SHP77 treated with DMSO at 0.1 percent for 48 hours (cell line): ENCODE data around the gene CS.
"Not testable (repeated sequence)": the region's sequence is repeated elsewhere in the genome, so short reads cannot be mapped to it uniquely, and the experiment has no call there.

Source experiments
- DNase-seq: peaks from one replicate; lab custom pipeline; 2025; lab: John Stamatoyannopoulos, UW

Gene CS

DNA sequence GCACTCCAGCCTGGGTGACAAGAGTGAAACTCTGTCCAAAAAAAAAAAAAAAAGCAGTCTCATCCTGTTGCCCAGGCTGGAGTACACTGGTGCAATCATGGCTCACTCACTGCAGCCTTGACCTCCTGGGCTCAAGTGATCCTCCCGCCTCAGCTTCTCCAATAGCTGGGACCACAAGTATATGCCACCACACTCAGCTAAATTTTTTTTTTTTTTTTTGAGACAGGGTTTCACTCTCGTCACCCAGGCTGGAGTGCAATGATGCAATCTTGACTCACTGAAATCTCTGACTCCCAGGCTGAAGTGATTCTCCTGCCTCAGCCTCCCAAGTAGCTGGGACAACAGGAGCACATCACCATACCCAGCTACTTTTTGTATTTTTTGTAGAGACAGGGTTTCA lies 20.9 kb upstream of the CS start:
- DNase-seq: no peak

DNA sequence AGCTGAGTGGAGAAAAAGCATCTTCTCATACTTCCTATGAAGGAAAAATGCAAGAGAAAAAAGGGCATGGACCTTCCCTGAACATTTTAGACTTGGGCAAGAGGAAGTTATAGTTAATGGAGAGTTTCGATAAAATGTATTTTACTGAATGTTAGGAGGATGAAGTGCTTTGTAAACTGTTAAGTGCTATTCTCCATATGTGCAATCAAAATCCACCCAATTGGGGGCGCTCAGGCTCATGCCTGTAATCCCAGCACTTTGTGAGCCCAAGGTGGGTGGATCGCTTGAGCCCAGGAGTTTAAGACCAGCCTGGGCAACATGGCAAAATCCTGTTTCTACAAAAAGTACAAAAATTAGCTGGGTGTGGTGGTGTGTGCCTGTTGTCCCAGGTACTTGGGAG lies 17.5 kb upstream of the CS start:
- no peak for DNase-seq

DNA sequence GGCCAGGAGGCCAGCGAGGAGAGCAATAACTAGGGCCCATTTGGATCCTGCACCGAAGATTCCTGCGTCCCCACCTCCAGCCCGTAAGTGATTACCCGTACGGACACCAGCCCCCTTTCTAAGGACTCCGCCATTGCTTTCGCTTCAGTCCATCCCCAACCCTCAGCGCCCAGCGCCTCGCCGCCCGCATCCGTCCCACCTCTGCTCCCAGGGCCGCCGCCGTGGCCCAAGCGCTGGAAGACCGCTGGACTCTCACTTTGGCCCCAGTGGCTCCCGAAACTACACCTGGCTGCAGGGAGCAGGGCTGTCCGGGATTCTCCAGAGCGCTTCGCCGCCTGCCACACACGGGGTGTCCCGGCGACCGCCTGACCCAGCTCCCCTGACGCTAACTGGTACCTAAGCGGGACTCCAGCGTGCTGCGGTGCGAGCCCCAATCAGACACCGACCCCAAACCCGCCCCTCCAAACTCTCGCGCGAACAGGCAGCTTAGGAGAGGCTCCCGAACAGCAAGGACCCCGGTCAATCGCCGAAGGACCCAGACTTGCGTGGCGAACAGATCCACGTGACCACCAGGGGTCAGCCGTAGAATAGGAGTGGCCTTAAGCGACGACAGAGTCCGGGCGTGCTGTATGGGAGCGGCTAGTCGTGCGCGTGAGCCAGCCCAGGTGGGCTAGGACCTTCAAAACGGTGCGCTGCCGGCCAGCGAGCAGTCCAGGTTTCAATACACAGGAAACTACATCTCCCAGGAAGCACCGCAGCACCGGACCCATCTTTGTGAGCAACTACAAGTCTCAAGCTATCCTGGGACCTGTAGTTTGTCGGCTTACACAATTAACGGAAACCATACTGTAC lies 15.7 kb upstream of the CS start, which contains the start of gene CNPY2:
CNPY2 (minus strand) TSS at position 367 of the 852 bp plus-strand sequence. CDS start 771 bp downstream, outside the sequence.
- peak; percentile 98 for DNase-seq

DNA sequence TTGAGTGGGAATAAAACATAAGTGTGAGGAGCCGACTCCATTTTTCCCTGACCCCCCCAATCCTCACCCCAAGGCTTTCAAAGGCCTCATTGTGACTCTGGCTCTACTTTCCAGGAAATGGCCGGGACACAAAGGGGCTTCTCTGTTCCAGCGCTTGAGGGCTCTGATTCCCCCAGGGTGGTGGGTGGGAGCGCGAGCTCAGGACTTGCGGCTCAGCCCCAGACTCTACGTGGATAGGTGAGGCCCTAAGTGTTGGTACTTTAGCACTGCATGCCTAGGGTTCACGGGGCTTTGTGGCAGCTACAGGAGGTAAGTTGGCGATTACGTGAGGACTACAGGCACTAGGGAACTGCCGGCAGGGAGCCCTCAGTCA lies 15.1 kb upstream of the CS start:
- DNase-seq: no peak

DNA sequence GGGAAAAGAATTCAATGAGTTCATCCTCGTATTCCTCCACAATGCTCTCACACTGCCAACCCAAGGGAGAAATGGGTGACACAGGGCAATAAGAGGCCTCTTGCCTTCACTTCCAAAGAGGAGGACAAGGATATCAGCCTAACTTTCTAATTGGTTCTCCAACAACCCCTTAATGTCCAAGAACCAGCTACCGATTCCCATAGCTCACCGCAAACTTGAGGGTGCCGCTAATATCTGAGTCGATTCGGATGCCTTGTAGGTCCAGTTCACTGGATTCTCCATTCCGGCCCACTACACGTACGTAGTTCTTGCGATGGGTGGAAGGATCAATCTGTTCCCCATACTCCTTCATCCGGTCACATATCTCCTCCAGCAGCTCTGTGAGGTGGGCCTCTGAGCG lies 10.9 kb upstream of the CS start:
- DNase-seq: no peak

DNA sequence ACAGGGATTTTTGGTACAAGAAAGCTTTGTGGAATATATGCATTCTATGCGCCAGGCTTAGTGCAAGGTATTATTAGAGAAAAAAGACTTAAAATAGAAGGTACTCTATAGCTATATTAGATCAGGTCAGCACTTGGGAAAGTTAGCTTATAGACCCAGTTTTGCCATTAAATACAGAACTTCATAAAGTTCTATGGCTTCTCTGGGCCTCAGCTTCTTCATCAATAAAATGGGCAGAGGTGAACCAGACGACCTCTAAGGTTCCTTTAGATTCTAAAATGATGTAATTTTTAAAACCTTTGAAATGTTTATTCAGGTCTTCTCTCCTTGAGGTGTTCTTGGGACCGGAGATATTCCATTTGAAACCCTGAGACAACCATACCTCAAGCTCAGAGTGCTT lies 8.6 kb upstream of the CS start:
- DNase-seq: no peak

DNA sequence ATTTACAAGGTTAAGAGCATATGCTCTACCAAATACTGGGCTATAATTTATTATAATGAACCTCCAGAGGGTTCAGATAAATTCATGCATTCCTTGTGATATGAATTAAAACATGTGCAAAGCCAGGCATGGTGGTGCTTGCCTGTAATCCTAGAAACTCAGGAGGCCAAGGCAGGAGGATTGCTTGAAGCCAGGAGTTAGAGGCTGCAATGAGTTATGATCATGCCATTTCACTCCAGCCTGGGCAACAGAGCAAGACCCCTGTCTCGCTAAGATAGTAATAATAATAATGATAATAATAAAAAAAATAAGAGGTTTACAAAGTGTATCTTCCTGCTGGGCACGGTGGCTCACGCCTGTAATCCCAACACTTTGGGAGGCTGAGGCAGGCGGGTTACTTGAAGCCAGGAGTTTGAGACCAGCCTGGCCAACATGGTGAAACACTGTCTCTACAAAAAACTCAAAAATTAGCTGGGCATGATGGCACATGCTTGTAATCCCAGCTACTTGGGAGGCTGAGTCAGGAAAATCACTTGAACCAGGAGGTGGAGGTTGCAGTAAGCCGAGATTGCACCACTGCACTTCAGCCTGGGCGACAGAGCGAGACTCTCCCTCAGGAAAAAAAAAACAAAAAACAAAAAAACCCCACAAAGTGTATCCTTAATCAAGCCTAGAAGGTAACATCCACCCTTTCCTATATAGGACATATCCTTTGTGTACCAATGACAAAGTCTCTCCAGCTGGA lies 7.3 kb upstream of the CS start:
- no peak for DNase-seq

DNA sequence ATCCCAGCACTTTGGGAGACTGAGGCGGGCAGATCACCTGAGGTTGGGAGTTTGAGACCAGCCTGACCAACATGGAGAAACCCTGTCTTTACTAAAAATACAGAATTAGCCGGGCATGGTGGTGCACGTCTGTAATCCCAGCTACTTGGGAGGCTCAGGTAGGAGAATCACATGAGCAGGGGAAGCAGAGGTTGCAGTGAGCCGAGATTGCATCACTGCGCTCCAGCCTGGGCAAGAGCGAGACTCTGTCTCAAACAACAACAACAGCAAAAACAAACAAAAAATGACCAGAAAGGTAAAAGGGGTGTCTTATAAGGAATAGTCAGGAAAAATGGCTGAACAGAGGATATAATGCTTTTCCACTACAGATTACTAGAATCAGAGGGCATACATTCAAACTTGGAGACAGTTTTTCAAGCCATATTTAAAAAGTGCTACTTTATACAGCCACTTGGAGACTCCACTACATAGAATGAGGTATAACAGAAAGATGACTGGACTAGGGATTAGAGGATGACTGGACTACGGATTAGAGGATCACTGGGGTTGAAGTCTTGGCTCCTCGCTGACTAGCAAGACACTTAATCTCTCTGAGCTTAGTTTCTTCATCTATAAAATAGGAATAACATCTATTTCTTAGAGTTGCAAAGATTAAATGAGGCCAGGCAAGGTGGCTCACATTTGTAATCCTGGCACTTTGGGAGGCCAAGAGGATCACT lies 4.9 kb upstream of the CS start:
- DNase-seq: no peak

DNA sequence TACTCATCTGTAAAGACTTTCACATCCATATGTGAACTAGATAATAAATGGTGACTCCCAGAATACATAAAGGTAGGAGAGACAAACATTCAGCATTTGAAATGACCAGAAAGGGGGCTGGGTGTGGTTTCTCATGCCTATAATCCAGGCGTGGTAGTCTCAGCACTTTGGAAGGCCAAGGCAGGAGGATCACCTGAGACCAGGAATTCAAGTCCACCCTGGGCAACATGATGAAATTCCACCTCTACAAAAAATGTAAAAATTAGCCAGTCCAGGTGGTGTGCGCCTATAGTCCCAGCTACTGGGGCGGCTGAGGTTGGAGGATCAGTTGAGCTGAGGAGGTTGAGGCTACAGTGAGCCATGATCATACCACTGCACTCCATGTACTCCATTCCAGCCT lies 4.1 kb upstream of the CS start:
- DNase-seq: no peak

DNA sequence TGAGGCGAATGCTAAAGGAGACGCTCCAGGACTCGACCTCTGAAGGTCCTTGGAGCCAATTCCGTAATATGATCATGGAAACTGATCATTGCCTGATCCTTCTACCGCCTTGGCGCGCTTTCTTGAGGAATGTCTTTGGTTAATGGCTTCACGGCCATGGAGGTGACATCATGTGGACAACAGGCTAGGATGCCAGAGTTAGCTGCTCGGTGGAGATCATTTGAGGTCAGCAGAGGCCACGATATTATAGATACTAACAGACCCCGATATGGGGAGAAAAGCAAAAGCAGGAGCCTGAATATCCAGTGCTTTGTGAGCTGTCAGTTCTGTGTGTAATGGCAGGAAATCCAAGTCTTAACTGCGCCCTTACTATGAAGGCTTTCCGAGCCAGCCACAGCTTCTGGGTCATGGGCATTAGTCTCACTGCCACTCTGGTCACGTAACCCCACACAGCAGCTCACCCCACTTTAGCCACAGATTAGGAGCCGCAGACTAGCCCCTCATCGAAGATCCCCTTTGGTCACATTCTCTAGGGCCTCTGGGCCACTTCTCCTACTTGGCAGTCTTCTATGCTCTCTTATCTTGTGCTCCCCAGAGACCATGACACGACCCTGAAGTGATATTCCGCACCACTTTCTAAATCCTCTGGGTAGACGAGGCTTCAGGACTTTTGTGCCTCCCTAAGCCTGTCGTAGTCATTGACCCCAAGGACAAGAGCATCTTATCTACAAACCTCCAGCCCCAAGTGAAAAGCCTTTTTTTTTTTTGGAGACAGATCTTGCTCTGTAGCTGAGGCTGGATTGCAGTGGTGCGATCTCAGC lies 724 bp upstream of the CS start:
- no peak for DNase-seq

DNA sequence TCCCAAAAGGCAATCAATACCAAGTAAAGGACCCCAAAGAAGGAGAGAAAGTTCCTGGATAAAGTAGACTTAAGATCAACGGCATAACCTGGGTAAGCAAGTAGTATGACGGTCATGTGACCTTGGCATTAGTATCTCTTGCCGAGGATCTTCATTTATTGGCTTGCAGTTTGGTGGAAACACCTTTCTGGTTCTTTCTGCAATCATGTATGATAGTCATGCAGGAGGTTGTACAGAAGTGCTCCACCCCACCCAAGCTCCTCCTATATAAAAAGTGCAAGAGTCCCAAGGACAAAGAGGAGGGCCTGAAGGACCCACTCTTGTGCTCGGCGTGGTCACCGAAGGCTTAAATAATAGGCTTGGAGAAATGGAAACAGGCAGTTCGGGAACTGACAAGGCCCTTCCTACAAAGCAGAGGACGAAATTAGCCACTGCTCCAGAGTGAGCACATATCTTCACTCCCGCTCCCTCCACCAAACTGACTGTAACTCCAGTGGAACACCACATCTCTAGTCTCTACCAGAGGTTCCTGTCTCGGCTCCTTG lies 750 bp downstream of the CS start:
- no peak for DNase-seq

DNA sequence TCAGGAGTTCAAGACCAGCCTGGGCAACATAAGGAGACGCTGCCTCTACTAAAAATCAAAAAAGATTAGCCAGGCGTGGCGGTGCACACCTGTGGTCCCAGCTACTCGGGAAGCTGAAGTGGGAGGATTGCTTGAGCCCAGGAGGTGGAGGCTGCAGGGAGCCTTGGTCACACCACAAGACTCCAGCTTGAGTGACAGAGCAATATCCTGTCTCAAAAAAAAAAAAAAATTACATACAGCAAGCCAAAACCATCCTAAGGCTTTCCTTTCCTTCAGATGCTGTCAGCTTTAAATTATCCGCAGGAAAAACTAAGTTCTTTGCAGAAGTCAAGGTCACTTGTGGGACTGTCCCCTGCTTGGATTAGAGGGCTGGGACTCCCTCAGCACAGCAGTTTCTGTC lies 1.3 kb downstream of the CS start:
- DNase-seq: no peak

DNA sequence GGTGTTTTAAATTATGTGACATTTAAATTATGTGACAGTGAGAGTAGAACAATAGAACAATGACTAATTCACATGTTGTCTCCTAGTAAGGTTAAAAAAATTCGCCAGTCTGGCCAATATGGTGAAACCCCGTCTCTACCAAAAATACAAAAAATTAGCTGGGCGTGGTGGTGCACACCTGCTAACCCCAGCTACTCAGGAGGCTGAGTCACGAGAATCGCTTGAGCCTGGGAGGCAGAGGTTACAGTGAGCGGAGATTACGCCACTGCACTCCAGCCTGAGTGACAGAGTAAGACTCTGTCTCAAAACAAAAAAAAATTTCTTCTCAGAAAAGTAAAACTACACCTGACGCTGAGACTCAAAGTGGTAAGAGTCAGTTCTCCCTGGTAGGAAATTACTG lies 2.7 kb downstream of the CS start:
- DNase-seq: no peak

DNA sequence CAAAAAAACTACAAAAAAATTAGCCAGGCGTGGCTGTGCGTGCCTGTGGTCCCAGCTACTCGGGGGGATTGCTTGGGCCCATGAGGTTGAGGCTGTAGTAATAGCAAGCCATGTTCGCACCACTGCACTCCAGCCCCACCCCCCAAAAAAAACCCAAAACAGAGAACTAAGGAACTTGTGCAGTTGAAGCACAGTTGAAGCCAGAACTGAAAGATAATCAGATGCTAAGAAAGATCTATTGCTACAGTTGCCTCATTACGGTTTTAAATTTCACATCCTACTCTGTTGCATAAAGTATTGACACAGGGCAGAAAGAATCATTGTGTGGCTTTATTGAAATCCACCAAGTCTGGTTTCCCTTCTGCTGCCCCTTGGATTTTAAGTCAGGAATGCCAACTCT lies 3.8 kb downstream of the CS start:
- no peak for DNase-seq

DNA sequence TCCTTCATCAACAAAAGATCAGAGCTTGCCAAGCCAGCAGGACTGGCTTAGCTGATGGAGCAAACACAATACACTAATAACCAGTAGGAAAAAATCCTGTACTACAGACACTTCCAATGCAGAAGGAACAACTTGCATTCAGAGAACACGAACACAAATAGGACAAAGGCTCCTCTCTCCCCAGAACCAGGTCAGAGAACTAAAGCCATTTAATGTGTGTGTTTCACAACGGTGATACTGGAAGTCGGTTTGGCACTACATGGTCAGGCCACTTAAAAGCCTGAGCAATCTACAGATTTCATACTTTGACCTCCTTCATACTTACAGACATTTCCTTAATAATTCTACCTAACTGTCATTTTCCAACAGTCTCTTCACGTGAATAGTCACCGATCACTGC lies 6.3 kb downstream of the CS start:
- DNase-seq: no peak

DNA sequence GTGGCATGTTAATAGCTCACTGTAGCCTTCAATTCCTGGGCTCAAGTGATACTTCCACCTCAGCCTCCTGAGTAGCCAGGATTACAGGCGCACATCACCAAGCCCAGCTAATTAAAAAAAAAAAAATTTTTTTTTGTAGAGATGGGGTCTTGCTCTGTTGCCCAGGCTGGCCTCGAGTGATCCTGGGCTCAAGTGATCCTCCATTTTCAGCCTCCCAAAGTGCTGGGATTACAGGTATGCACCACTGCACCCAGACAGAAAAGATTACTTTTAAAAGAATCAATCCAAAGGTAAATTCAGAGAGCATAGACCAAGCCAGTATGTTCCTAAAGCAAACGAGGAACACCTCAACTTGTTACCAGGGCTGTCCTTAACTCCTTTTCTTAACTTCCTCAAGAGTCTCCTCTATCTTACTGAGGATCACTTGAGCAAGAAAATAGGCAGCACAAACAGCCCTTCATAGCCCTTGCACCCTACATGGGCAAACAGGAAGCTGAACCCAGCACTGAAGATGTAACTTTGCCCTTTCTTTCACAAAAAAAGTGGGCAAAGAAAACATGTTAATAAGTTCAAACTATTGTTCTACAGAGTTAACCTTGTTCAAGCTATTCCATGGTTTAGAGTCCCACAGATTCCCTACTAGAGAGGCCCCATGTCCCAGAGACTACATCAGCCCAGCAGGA lies 11.3 kb downstream of the CS start:
- DNase-seq: no peak

DNA sequence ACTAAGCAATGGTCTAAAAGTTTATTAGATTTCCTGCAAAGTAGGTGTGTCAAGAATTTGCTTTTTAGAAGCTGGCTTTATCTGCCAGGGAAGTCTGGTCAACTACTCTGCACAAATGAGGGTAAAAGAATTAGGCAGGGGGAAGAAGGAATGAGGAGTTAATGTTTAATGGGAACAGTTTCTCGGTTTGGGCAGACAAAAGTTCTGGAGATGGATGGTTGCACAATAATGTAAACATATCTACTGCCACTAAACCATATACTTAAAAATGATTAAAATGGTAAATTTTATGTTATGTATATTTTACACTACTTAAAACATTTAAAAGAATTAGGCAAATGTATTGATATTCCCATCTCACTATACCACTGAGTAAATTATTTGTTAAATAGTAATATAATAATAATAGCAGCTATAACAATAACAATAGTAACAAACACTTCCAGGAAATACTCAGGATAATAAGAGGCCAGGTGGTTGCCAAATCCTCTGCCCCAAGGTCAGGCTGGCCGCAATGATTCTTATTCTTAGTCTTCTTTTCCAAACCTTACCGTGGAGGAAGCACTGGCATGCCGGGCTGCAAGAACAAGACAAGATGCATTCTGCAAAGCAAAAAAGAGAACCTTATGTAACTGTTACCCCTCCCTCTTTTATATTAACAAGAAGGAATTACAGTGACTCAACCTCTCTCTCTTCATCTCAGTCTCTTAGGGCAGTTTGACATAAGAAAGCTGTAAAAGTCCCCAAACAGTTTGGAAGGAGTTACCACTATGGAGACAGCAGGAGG lies 13.9 kb downstream of the CS start:
- no peak for DNase-seq

DNA sequence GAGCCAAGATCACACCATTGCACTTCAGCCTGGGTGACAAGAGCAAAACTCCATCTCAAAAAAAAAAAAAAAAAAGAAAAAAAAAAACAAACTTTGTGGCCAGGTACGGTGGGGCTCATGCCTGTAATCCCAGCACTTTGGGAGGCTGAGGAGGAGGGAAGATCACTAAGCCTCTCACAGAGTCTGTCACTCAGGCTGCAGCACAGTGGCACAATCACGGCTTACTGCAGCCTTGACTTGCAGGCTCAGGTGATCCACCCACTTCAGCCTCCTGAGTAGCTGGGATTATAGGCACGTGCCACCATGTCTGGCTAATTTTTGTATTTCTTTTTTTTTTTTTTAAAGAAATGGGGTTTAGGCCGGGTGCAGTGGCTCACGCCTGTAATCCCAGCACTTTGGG lies 15.9 kb downstream of the CS start:
- not testable (repeated sequence) for DNase-seq

DNA sequence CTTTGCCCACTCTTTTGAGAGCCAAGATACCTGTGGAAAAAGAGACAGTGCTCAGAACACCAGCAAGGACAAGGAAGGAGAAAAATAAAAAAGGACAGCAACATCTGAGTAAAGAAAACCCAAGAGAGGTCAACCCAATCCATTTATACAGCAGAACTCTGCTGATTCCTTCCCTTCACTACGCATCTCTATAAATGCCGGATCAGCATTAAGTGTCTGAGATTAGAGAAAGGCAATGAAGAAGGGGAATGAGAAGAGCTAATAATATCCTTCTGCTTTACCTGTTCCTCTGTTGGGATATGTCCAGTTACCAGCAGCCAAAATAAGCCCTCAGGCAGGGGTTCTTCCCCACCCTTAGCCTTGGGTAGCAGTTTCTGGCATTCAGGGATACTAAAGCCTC lies 17.6 kb downstream of the CS start:
- DNase-seq: no peak

DNA sequence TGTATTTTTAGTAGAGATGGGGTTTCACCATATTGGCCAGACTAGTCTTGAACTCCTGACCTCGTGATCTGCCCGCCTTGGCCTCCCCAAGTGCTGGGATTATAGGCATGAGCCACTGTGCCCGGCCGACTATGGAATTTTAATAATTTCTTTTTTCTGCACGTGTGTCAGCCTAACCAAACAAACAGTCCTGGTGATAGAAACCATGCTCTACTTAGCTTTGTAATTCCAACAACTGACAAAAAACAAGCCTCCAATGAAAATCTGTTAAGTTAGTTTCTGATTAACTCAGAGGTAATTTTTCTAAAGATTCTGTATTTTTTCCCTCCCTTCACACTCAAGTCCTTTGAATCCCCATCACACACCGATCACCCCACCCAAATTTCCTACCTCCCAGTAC lies 18.1 kb downstream of the CS start:
- no peak for DNase-seq
